CD4-positive, alpha-beta memory T cell (primary cell): ENCODE data around the gene SEMA4B. TPM values are rescaled to one million over a fixed set of nuclear protein-coding genes. Genes with fewer than 3 reads are reported as not detected.
A peak's percentile ranks its signal among the peaks of the same experiment; 100 is the strongest.
"Not testable (repeated sequence)": the region's sequence is repeated elsewhere in the genome, so short reads cannot be mapped to it uniquely, and the experiment has no call there.

ENCODE experiments used
- CTCF ChIA-PET: fragments of 350-600 bp; sonication (Branson Sonifier 250); formaldehyde crosslinking; loops from one replicate; lab custom pipeline; 2021; ENCODE audit warnings: inconsistent platforms; ENCODE audit not compliant: partially characterized antibody; lab: Charles Lee
- POLR2A ChIA-PET: fragments of 350-600 bp; sonication (Branson Sonifier 250); formaldehyde crosslinking; loops from one replicate; lab custom pipeline; 2021; ENCODE audit not compliant: partially characterized antibody; lab: Charles Lee
- DNase-seq, 5 donors: peaks; one replicate each; pipeline versions ENCODE4 v3.0.0 to v3.0.0-alpha.2; 2020 to 2022; ENCODE audit warnings: mixed read lengths in 1 of 5
- H3K27ac ChIP-seq: one replicate; pipeline ENCODE4 v1.7.0; 2013; ENCODE audit warnings: low read depth, low read length
- H3K27me3 ChIP-seq: 2 replicates; pipeline ENCODE4 v1.7.0; 2013; ENCODE audit warnings: mild to moderate bottlenecking, low read length, moderate library complexity; ENCODE audit not compliant: insufficient read depth
- H3K36me3 ChIP-seq: 2 replicates; pipeline ENCODE4 v1.7.0; 2013; ENCODE audit warnings: mild to moderate bottlenecking, low read length, moderate library complexity; ENCODE audit not compliant: insufficient read depth
- H3K4me1 ChIP-seq: 2 replicates; pipeline ENCODE4 v1.7.0; 2013; ENCODE audit warnings: mild to moderate bottlenecking, low read length, moderate library complexity; ENCODE audit not compliant: insufficient read depth
- H3K4me3 ChIP-seq, 2 donors: one replicate each; pipeline ENCODE4 v1.7.0; 2013; ENCODE audit warnings: low read length in 2 of 2, mild to moderate bottlenecking in 1 of 2
- H3K9me3 ChIP-seq, 2 donors: one replicate each; pipeline ENCODE4 v1.7.0; 2013; ENCODE audit warnings: low read length in 2 of 2, control low read depth in 1 of 2; ENCODE audit not compliant: control insufficient read depth in 1 of 2
- H3K27ac Mint-ChIP-seq, 7 donors: one replicate each; pipeline ENCODE4 v1.8.0; 2020 to 2021; ENCODE audit warnings: mixed read lengths in 7 of 7, mild to moderate bottlenecking in 6 of 7, inconsistent platforms in 3 of 7, moderate library complexity in 3 of 7
- H3K27me3 Mint-ChIP-seq, 2 donors: one replicate each; pipeline ENCODE4 v1.8.0; 2020 to 2021; ENCODE audit warnings: mixed read lengths in 2 of 2
- H3K36me3 Mint-ChIP-seq, 2 donors: one replicate each; pipeline ENCODE4 v1.8.0; 2020 to 2021; ENCODE audit warnings: mixed read lengths in 2 of 2, inconsistent platforms in 1 of 2, mild to moderate bottlenecking in 1 of 2
- H3K4me1 Mint-ChIP-seq, 4 donors: one replicate each; pipeline ENCODE4 v1.8.0; 2020 to 2021; ENCODE audit warnings: mixed read lengths in 4 of 4, mild to moderate bottlenecking in 1 of 4
- H3K4me3 Mint-ChIP-seq, 8 donors: one replicate each; pipeline ENCODE4 v1.8.0; 2020 to 2021; ENCODE audit warnings: mixed read lengths in 8 of 8, mild to moderate bottlenecking in 7 of 8, moderate library complexity in 6 of 8, inconsistent platforms in 3 of 8
- H3K9me3 Mint-ChIP-seq, 8 donors: one replicate each; pipeline ENCODE4 v1.8.0; 2020 to 2021; ENCODE audit warnings: mixed read lengths in 8 of 8, mild to moderate bottlenecking in 5 of 8, inconsistent platforms in 3 of 8, moderate library complexity in 1 of 8
- intact Hi-C: fragments of 100-400 bp; cut with micrococcal nuclease; formaldehyde crosslinking; loops from one replicate; pipeline ENCODE4 v1.15.1; 2023
- polyA plus RNA-seq, 2 donors: library from polyadenylated mRNA; unstranded; fragments of 300-500 nt; fragmentation: Illumina TruSeq; gene quantifications; one replicate each; pipeline ENCODE4 v1.2.3, GENCODE V29; 2021
- total RNA-seq, 2 experiments: library from RNA; stranded (reverse); gene quantifications; one replicate each; pipeline ENCODE4 v1.2.3, GENCODE V29; 2021

Gene SEMA4B
- total and polyA plus RNA-seq, 4 experiments from 2014 or later = 4.4 to 23.0 (median 14.7) TPM

- H3K4me1 Mint-ChIP-seq = peaks cover 31 to 73% (median 50%) of the 10 kb centered on the region in 4 donors
- CTCF ChIA-PET = interaction anchor here (1.0 to 2.0 kb wide), 2 partner anchors 33 to 668 kb away, joined by 3 to 8 read pairs; partner anchors contain the start of genes CIB1, GDPGP1 and UNC45A
- Histone ChIP-seq H3K9me3 (no peaks in the 10 kb centered on the region), H3K4me3 (peak overlapping the region; percentile 66 to 97), H3K27ac (peak overlapping the region; percentile 95), H3K27me3 (no peaks in the 10 kb centered on the region), H3K36me3 (peaks cover 20% of the 10 kb centered on the region), H3K4me1 (peaks cover 55% of the 10 kb centered on the region)
- H3K27ac Mint-ChIP-seq = peak overlapping the region; percentile 98 to 100 (median 99)
- POLR2A ChIA-PET = interaction anchor here (0.8 to 4.5 kb wide), 16 partner anchors 8 to 669 kb away, joined by 3 to 150 read pairs (median 4); partner anchors contain the start of genes AP3S2, BLM, CIB1 and GDPGP1
- peak; percentile 22 to 47 (median 28) for DNase-seq
- H3K4me3 Mint-ChIP-seq = peak overlapping the region; percentile 93 to 99 (median 98)
- H3K9me3 Mint-ChIP-seq = no peaks in the 10 kb centered on the region
- no peaks in the 10 kb centered on the region for H3K27me3 Mint-ChIP-seq
- intact Hi-C loops = loop anchor here (1.0 kb wide), 1 partner anchor 20 kb away; no protein-coding TSS in a partner anchor
- H3K36me3 Mint-ChIP-seq = peaks cover 27 to 51% of the 10 kb centered on the region in 2 donors
Measured at GRCh38 chr15:90266485-90266884, 65.4 kb downstream of the SEMA4B start.

- H3K9me3 Mint-ChIP-seq = no peaks in the 10 kb centered on the region
- H3K4me1 Mint-ChIP-seq = peaks cover 37 to 88% (median 56%) of the 10 kb centered on the region in 4 donors
- peak overlapping the region; percentile 57 to 99 (median 74) for H3K4me3 Mint-ChIP-seq
- intact Hi-C loops = no loop called here
- ChIA-PET CTCF (interaction anchor here (1.1 to 1.5 kb wide), 2 partner anchors 35 kb away, joined by 3 to 4 read pairs; partner anchors contain the start of gene CIB1), POLR2A (interaction anchor here (0.9 to 4.5 kb wide), 3 partner anchors 24 to 375 kb away, joined by 3 to 150 read pairs (median 3); partner anchors contain the start of genes AP3S2, CIB1 and GDPGP1)
- Histone ChIP-seq H3K27me3 (no peaks in the 10 kb centered on the region), H3K4me1 (peaks cover 61% of the 10 kb centered on the region), H3K36me3 (peaks cover 38% of the 10 kb centered on the region), H3K9me3 (no peaks in the 10 kb centered on the region), H3K27ac (no peak overlapping the region), H3K4me3 (no peak overlapping the region)
- H3K36me3 Mint-ChIP-seq = peaks cover 35 to 70% of the 10 kb centered on the region in 2 donors
- H3K27ac Mint-ChIP-seq = peak overlapping the region; percentile 52 to 99 (median 75)
- no peak for DNase-seq
- no peaks in the 10 kb centered on the region for H3K27me3 Mint-ChIP-seq
Measured at GRCh38 chr15:90268415-90268814, 67.3 kb downstream of the SEMA4B start.

- peaks cover 44 to 76% of the 10 kb centered on the region in 2 donors for H3K36me3 Mint-ChIP-seq
- no peak for DNase-seq
- Histone ChIP-seq H3K4me3 (no peak overlapping the region), H3K27me3 (no peaks in the 10 kb centered on the region), H3K4me1 (peaks cover 51% of the 10 kb centered on the region), H3K36me3 (peaks cover 42% of the 10 kb centered on the region), H3K27ac (no peak overlapping the region), H3K9me3 (no peaks in the 10 kb centered on the region)
- H3K27ac Mint-ChIP-seq = peak overlapping the region; percentile 11 to 91 (median 76)
- POLR2A ChIA-PET = interaction anchor here (1.4 kb wide), 1 partner anchor 69 kb away, joined by 3 read pairs; the partner anchor contains the start of gene SEMA4B
- no peaks in the 10 kb centered on the region for H3K9me3 Mint-ChIP-seq
- intact Hi-C loops = no loop called here
- H3K27me3 Mint-ChIP-seq = no peaks in the 10 kb centered on the region
- H3K4me1 Mint-ChIP-seq = peaks cover 34 to 71% (median 52%) of the 10 kb centered on the region in 4 donors
- CTCF ChIA-PET = interaction anchor here (0.6 to 2.5 kb wide), 5 partner anchors 12 to 128 kb away, joined by 3 to 11 read pairs (median 4); no protein-coding TSS in a partner anchor
- H3K4me3 Mint-ChIP-seq = peak overlapping the region in 5 of 8 donors; percentile 2 to 76 (median 8)
Measured at GRCh38 chr15:90270502-90271150, 69.5 kb downstream of the SEMA4B start.

DNA sequence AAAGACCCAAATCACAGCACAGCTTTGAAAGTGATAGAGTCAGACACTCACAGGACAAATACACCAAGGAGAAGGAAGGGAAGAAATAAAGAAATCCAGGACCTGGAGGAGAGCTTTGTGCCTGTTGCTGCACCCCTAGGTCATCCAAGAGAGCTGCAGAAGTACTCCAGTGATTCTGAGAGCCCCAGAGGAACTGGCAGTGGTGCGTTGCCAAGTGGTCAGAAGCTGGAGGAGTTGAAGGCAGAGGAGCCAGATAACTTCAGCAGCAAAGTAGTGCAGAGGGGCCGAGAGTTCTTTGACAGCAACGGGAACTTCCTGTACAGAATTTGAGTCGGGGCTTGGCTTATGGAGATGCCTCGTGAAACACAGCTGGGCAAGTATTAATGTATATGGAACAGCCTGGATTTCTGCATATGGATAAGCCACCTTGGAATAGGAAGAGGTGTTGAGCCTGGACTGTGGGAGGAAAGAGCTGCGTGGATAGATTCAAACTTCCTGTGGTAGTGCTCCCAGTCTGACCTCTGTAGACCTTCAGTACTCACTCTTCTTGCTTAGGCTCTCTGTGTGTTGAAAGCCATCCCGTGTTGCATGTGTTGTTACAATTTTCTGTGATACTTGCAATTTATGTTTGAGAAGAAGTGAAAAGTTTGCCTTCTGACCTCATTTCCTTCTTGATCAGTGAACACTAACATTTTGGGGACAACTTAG lies 70.5 kb downstream of the SEMA4B start:
- intact Hi-C loops = no loop called here
- no peaks in the 10 kb centered on the region for H3K27me3 Mint-ChIP-seq
- ChIA-PET POLR2A (interaction anchor here (0.7 kb wide), 1 partner anchor 70 kb away, joined by 3 read pairs; the partner anchor contains the start of gene SEMA4B), CTCF (interaction anchor here (1.1 to 2.5 kb wide), 4 partner anchors 11 to 112 kb away, joined by 3 to 11 read pairs (median 4); no protein-coding TSS in a partner anchor)
- peaks cover 49% of the 10 kb centered on the region for H3K4me1 ChIP-seq
- H3K9me3 ChIP-seq = no peaks in the 10 kb centered on the region
- no peak for DNase-seq
- peaks cover 49 to 72% of the 10 kb centered on the region in 2 donors for H3K36me3 Mint-ChIP-seq
- peak overlapping the region in 6 of 7 donors; percentile 8 to 65 (median 46) for H3K27ac Mint-ChIP-seq
- H3K27ac ChIP-seq = no peak overlapping the region
- peaks cover 31 to 61% (median 49%) of the 10 kb centered on the region in 4 donors for H3K4me1 Mint-ChIP-seq
- H3K36me3 ChIP-seq = peaks cover 42% of the 10 kb centered on the region
- H3K9me3 Mint-ChIP-seq = no peaks in the 10 kb centered on the region
- no peak overlapping the region for H3K4me3 ChIP-seq
- no peaks in the 10 kb centered on the region for H3K27me3 ChIP-seq
- peak overlapping the region in 1 of 8 donors; percentile 8 for H3K4me3 Mint-ChIP-seq

GRCh38 chr15:90278467-90278866 lies 77.3 kb downstream of the SEMA4B start:
- CTCF ChIA-PET, H3K9me3 ChIP-seq, intact Hi-C loops, H3K27me3 ChIP-seq, H3K36me3 ChIP-seq, H3K27me3 Mint-ChIP-seq, H3K27ac ChIP-seq, H3K9me3 Mint-ChIP-seq, H3K4me3 ChIP-seq, H3K4me3 Mint-ChIP-seq, DNase-seq, POLR2A ChIA-PET, H3K4me1 Mint-ChIP-seq, H3K4me1 ChIP-seq: not testable (repeated sequence)
- H3K27ac Mint-ChIP-seq = peak overlapping the region in 1 of 7 donors; percentile 25
- peaks cover 14 to 16% of the 10 kb centered on the region in 2 donors for H3K36me3 Mint-ChIP-seq
